ENCODE data around the gene WDR20. TPM values are rescaled to one million over a fixed set of nuclear protein-coding genes. Genes with fewer than 3 reads are reported as not detected.

Gene WDR20
- total and polyA plus RNA-seq, 2 experiments from 2014 or later = 15.3 to 24.0 TPM

GRCh38 chr14:102250636-102251035 is 110.9 kb downstream of the WDR20 start:
- Histone ChIP-seq H3K4me2 (no peak overlapping the region), H3K79me2 (no peaks in the 10 kb centered on the region), H3K36me3 (replicated peaks; ENCODE audit: insufficient read depth, low read depth) (no peaks in the 10 kb centered on the region), H3K4me1 (ENCODE audit: insufficient read depth) (no peaks in the 10 kb centered on the region), H3K9me2 (replicated peaks; ENCODE audit: insufficient read depth) (no peaks in the 10 kb centered on the region), H3K27ac (no peak overlapping the region), H3K27me3 (no peaks in the 10 kb centered on the region), H3K4me3 (no peak overlapping the region), H2AFZ (no peak overlapping the region), H4K20me1 (ENCODE audit: insufficient read depth, poor library complexity, severe bottlenecking) (no peaks in the 10 kb centered on the region), H3K9me3 (ENCODE audit: low read depth) (no peaks in the 10 kb centered on the region)
- no peak for DNase-seq (ENCODE audit: low spot score)
- WGBS (ENCODE audit: low lambda C conversion rate, missing lambda C conversion rate) = 89% methylated on average over 15 of the region's 15 CpGs
- TF ChIP-seq EZH2phosphoT487 (IDR thresholded peaks at IDR 0.05; ENCODE audit: low read depth, severe bottlenecking, unreplicated experiment) (no peak), EZH2 (IDR thresholded peaks at IDR 0.05; ENCODE audit: borderline replicate concordance) (no peak), CTCF (IDR thresholded peaks at IDR 0.05; ENCODE audit: poor library complexity) (no peak)

- Histone ChIP-seq H3K4me3 (no peak overlapping the region), H3K79me2 (no peaks in the 10 kb centered on the region), H4K20me1 (ENCODE audit: insufficient read depth, poor library complexity, severe bottlenecking) (no peaks in the 10 kb centered on the region), H3K4me2 (no peak overlapping the region), H3K4me1 (ENCODE audit: insufficient read depth) (no peaks in the 10 kb centered on the region), H3K27ac (no peak overlapping the region), H3K27me3 (no peaks in the 10 kb centered on the region), H3K36me3 (replicated peaks; ENCODE audit: insufficient read depth, low read depth) (no peaks in the 10 kb centered on the region), H2AFZ (no peak overlapping the region), H3K9me3 (ENCODE audit: low read depth) (no peaks in the 10 kb centered on the region), H3K9me2 (replicated peaks; ENCODE audit: insufficient read depth) (no peaks in the 10 kb centered on the region)
- no peak for DNase-seq (ENCODE audit: low spot score)
- whole genome bisulfite sequencing (ENCODE audit: low lambda C conversion rate, missing lambda C conversion rate) = 92% methylated on average over 8 of the region's 8 CpGs
- TF ChIP-seq EZH2phosphoT487 (IDR thresholded peaks at IDR 0.05; ENCODE audit: low read depth, severe bottlenecking, unreplicated experiment) (no peak), CTCF (IDR thresholded peaks at IDR 0.05; ENCODE audit: poor library complexity) (no peak), EZH2 (IDR thresholded peaks at IDR 0.05; ENCODE audit: borderline replicate concordance) (no peak)
Measured at GRCh38 chr14:102251161-102251560, 111.5 kb downstream of the WDR20 start.

- Histone ChIP-seq H3K9me2 (replicated peaks; ENCODE audit: insufficient read depth) (no peaks in the 10 kb centered on the region), H3K27ac (no peak overlapping the region), H2AFZ (no peak overlapping the region), H3K4me2 (no peak overlapping the region), H3K9me3 (ENCODE audit: low read depth) (no peaks in the 10 kb centered on the region), H3K36me3 (replicated peaks; ENCODE audit: insufficient read depth, low read depth) (no peaks in the 10 kb centered on the region), H3K79me2 (no peaks in the 10 kb centered on the region), H3K27me3 (no peaks in the 10 kb centered on the region), H3K4me1 (ENCODE audit: insufficient read depth) (no peaks in the 10 kb centered on the region), H3K4me3 (no peak overlapping the region), H4K20me1 (ENCODE audit: insufficient read depth, poor library complexity, severe bottlenecking) (no peaks in the 10 kb centered on the region)
- no peak for DNase-seq (ENCODE audit: low spot score)
- WGBS (ENCODE audit: low lambda C conversion rate, missing lambda C conversion rate) = 87% methylated on average over 21 of the region's 21 CpGs
- TF ChIP-seq CTCF (IDR thresholded peaks at IDR 0.05; ENCODE audit: poor library complexity) = no peak
- no peak for TF ChIP-seq EZH2 (IDR thresholded peaks at IDR 0.05; ENCODE audit: borderline replicate concordance)
- no peak for TF ChIP-seq EZH2phosphoT487 (IDR thresholded peaks at IDR 0.05; ENCODE audit: low read depth, severe bottlenecking, unreplicated experiment)
Measured at GRCh38 chr14:102252834-102253801, 113.4 kb downstream of the WDR20 start.

Measured in hepatocyte (in vitro differentiated cells).